RWPE2 (cell line): ENCODE results near the gene ALDH4A1.
A peak's percentile ranks its signal among the peaks of the same experiment; 100 is the strongest.

Experiments
- ATAC-seq: fragments of 200-7000 bp; cut with Tn5 transposase; 3 replicates; pipeline ENCODE4 v1.9.1; 2021; ENCODE audit warnings: low read depth
- DNase-seq: peaks from one replicate; pipeline ENCODE4 v3.0.0-alpha.2; 2020; ENCODE audit warnings: low spot score
- H3K27ac ChIP-seq: fragments of 450-650 bp; 2 replicates; pipeline ENCODE4 v1.5.1; 2017; ENCODE audit warnings: mild to moderate bottlenecking; ENCODE audit not compliant: poor library complexity, severe bottlenecking
- H3K27me3 ChIP-seq: fragments of 250-450 bp; sonication (Bioruptor Pico); 2 replicates; pipeline ENCODE4 v1.5.1; 2021; ENCODE audit warnings: mild to moderate bottlenecking, moderate library complexity; ENCODE audit not compliant: insufficient read depth, poor library complexity, severe bottlenecking
- H3K36me3 ChIP-seq: fragments of 250-450 bp; sonication (Bioruptor Pico); 2 replicates; pipeline ENCODE4 v1.5.1; 2020; ENCODE audit warnings: low read depth, mild to moderate bottlenecking, moderate library complexity
- H3K4me1 ChIP-seq: fragments of 250-450 bp; sonication (Bioruptor Pico); 2 replicates; pipeline ENCODE4 v1.5.1; 2021; ENCODE audit warnings: mild to moderate bottlenecking, moderate library complexity; ENCODE audit not compliant: insufficient read depth, poor library complexity, severe bottlenecking
- H3K4me3 ChIP-seq: fragments of 250-450 bp; sonication (Bioruptor Pico); 2 replicates; pipeline ENCODE4 v1.5.1; 2021; ENCODE audit warnings: mild to moderate bottlenecking, moderate library complexity; ENCODE audit not compliant: severe bottlenecking
- H3K9me3 ChIP-seq: fragments of 250-450 bp; sonication (Bioruptor Pico); 2 replicates; pipeline ENCODE4 v1.5.1; 2021; ENCODE audit warnings: mild to moderate bottlenecking, moderate library complexity; ENCODE audit not compliant: severe bottlenecking
- TF ChIP-seq, protein P1 (sequence below): fragments of 450-650 bp; IDR thresholded peaks from one replicate; pipeline ENCODE4 v1.5.1; 2017; ENCODE audit warnings: mild to moderate bottlenecking, moderate library complexity; ENCODE audit not compliant: poor library complexity, severe bottlenecking

The ALDH4A1 gene

DNA sequence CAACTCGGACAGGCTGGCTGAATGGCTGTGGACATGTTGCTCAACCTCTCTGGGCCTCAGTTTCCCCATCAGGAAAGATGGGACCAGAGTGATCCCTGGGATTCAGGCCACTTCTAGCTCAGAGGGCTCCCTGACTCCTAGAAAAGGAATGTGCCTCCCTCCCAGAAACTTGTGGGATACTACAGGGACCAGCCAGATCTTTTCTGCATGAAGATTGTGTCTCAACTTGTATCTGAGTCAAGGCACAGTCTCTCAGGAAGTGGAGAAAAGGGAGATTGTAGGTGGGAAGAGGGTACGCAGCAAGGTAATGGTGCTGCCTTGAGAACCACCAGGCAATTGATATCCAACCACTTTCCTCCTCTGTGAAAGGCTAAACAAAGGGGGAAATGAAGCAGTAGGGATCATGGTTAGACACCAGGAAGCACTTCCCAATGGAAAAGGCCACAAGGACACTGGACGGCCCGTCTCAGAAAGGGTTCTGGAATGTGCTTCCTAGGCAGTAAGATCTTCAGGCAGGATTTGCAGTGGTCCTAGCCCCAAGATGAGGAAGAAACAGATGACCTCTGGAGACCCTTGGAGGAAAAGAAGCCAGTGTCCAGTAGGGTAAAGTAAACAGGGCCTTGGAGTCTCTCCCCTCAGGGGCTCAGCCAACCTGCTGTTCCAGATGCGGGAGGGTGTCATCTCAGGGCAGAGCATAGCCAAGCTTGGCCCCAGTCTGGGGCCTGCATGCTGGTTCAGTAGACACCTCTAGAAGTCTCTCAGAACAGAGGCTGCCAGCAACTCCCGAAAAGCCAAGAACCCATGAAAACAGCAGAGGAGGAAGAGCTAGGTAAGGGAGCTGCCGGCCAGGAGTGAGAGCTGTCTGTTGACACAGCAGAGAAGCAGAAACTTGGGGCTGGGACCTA is 37.3 kb upstream of the ALDH4A1 start:
- TF ChIP-seq, protein P1, sequence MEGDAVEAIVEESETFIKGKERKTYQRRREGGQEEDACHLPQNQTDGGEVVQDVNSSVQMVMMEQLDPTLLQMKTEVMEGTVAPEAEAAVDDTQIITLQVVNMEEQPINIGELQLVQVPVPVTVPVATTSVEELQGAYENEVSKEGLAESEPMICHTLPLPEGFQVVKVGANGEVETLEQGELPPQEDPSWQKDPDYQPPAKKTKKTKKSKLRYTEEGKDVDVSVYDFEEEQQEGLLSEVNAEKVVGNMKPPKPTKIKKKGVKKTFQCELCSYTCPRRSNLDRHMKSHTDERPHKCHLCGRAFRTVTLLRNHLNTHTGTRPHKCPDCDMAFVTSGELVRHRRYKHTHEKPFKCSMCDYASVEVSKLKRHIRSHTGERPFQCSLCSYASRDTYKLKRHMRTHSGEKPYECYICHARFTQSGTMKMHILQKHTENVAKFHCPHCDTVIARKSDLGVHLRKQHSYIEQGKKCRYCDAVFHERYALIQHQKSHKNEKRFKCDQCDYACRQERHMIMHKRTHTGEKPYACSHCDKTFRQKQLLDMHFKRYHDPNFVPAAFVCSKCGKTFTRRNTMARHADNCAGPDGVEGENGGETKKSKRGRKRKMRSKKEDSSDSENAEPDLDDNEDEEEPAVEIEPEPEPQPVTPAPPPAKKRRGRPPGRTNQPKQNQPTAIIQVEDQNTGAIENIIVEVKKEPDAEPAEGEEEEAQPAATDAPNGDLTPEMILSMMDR, result no peak
- no peak overlapping the region for H3K4me3 ChIP-seq
- H3K9me3 ChIP-seq, result no peaks in the 10 kb centered on the region
- DNase-seq (no peak), ATAC-seq (peak; percentile 66)
- peaks cover 13% of the 10 kb centered on the region; the same call in 1 of the 2 replicates for H3K36me3 ChIP-seq
- peak overlapping the region; percentile 97 for H3K27ac ChIP-seq
- no peaks in the 10 kb centered on the region for H3K27me3 ChIP-seq
- peaks cover 40% of the 10 kb centered on the region for H3K4me1 ChIP-seq

DNA sequence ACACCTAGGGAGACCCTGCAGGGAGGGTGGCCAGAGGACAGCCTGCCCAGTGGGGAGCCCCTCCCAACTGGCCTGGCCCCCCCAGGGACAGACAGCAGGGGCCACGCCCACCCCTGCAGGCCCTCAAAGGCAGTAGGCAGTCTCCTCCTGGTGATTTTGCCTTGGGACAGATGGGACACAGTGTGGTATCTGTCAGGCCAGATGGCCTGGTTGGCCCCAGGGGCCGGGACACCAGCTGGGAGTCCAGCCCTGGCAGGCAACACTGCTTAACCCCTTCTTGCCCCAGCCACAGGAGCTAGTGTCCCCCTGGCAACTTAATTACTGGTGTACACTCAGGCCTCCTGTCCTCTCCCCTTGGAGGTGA is 36.3 kb upstream of the ALDH4A1 start:
- Histone ChIP-seq H3K36me3 (peaks cover 12% of the 10 kb centered on the region), H3K4me1 (peaks cover 40% of the 10 kb centered on the region), H3K27ac (peak overlapping the region; percentile 97), H3K27me3 (no peaks in the 10 kb centered on the region), H3K9me3 (no peaks in the 10 kb centered on the region), H3K4me3 (no peak overlapping the region)
- TF ChIP-seq, protein P1, result no peak
- DNase-seq (no peak), ATAC-seq (no peak)

DNA sequence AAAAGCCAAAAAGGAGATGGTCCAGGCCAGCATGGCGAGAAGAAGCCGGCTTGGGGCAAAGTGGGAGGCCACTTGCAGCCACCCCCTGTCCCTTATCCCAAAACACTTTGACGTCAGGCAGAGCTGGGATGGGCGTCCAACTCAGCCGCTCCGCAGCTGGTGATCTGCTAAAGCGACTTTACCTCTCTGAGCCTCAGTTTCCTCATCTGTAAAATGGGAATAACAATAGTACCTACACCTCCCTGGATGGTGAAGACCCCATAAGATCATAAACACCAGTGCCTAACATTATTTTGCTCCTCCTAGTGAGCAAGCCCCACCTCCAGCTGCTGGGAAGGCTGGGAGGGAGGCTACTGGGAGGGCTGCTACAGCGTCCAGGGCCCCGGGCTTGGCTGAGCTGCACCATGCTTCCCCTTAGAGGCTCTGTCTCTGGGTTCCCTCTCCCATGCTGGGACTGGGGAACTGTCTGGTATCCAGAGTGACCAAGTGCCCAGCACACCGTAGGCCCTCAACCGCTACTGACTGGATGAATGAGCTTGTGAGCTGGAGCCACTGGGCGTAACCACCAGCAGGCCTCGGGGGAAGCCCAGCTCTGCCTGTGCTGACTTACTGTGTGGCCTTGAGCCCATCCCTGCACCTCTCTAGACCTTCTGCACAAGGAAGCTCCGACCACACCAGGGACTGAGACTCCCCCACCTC is 35.8 kb upstream of the ALDH4A1 start:
- H3K4me3 ChIP-seq, result no peak overlapping the region
- TF ChIP-seq, protein P1, result no peak
- peaks cover 7% of the 10 kb centered on the region for H3K36me3 ChIP-seq
- peaks cover 45% of the 10 kb centered on the region for H3K4me1 ChIP-seq
- H3K27me3 ChIP-seq, result no peaks in the 10 kb centered on the region
- no peak for DNase-seq
- no peaks in the 10 kb centered on the region for H3K9me3 ChIP-seq
- peak overlapping the region; percentile 97 for H3K27ac ChIP-seq
- ATAC-seq, result no peak

DNA sequence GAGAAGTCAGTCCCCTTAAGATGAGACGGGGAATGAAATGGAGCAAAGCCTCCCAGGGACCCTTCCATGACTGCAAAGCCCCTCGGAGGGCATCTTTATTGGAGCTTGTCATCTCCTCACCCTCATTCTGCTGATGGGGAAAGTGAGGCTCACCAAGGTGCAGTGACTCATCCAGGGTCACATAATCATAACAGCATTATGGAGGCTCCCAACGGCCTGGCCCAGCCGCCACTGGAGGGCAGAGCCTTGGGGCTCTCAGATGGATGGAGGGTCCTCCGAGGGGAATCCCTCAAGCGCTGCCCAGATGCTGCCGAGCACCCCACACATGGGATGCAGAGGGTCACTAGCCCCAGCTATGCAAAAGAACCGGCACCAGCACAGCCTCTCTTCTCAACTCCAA is 35.2 kb upstream of the ALDH4A1 start:
- no peaks in the 10 kb centered on the region for H3K9me3 ChIP-seq
- H3K27ac ChIP-seq, result peak overlapping the region; percentile 97
- ATAC-seq (no peak), DNase-seq (no peak)
- TF ChIP-seq, protein P1, result no peak
- peaks cover 3% of the 10 kb centered on the region; the same call in 1 of the 2 replicates for H3K36me3 ChIP-seq
- no peak overlapping the region for H3K4me3 ChIP-seq
- peaks cover 51% of the 10 kb centered on the region for H3K4me1 ChIP-seq
- H3K27me3 ChIP-seq, result no peaks in the 10 kb centered on the region
